Islet precursor cell (in vitro differentiated cells): Measurements from ENCODE around the gene CRYGD.

ENCODE experiments used
- DNase-seq: peaks from one replicate; pipeline ENCODE4 v3.0.0-alpha.2; 2018

Gene CRYGD

GRCh38 chr2:208077276-208077675 is 47.0 kb downstream of the CRYGD start:
- no peak for DNase-seq

GRCh38 chr2:208074610-208075356 is 49.5 kb downstream of the CRYGD start:
- no peak for DNase-seq

- DNase-seq, result peak; percentile 87
Measured at GRCh38 chr2:208072250-208072892, 52.0 kb downstream of the CRYGD start.
